ENCODE results near the gene C1QTNF2. TPM values are rescaled to one million over a fixed set of nuclear protein-coding genes. Genes with fewer than 3 reads are reported as not detected.

The C1QTNF2 gene
- total and polyA plus RNA-seq, 10 of the 15 experiments (the other 5 are each of a cell fraction or from before 2014, with no cell fraction given), result not detected

DNA sequence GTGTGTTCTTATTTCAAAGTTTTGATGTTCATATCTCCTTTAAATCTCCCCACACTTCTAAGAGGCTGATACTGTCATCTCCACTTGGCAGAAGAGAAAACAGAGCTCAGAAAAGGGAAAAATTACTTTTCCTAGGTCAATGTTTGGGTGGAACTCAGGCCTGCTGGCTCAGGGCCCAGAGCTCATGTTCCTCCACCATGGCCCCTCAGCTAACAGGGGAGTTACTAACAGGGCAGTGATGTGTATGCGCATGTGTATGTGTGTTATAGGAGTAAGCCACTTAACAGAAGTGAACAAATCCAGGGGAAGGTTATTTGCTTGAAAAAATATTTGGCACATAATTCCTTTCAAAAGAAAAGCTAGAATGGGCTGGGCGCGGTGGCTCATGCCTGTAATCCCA is 2.5 kb downstream of the C1QTNF2 start:
- Histone ChIP-seq H3K9ac (ENCODE audit: control insufficient read depth, insufficient read depth, low read length) (no peak overlapping the region), H2AFZ (ENCODE audit: control insufficient read depth, low read depth, low read length) (no peak overlapping the region), H4K20me1 (ENCODE audit: control insufficient read depth, insufficient read depth) (no peaks in the 10 kb centered on the region), H3K79me2 (ENCODE audit: control insufficient read depth, insufficient read depth, low read length) (no peaks in the 10 kb centered on the region), H3K9me3 (replicated peaks; ENCODE audit: control insufficient read depth, insufficient read depth, low read length) (no peaks in the 10 kb centered on the region), H3K4me3 (no peak overlapping the region), H3K36me3 (ENCODE audit: control insufficient read depth in 2 of 2, insufficient read depth in 2 of 2, low read length in 1 of 2) (no peaks in the 10 kb centered on the region), H3K4me1 (ENCODE audit: control insufficient read depth, insufficient read depth, low read length) (no peaks in the 10 kb centered on the region), H3K27me3 (replicated peaks in 1 of 2; ENCODE audit: control insufficient read depth in 2 of 2, insufficient read depth in 2 of 2, low read length in 1 of 2) (peaks cover 5 to 10% of the 10 kb centered on the region in 2 experiments; a peak in 3 of 4 replicates), H3K4me2 (ENCODE audit: control insufficient read depth, insufficient read depth) (no peak overlapping the region), H3K27ac (ENCODE audit: control insufficient read depth, insufficient read depth) (no peak overlapping the region)
- in situ Hi-C loops (cut with MboI), result no loop called here
- no peak for FAIRE-seq
- ChIA-PET RAD21 (ENCODE audit: unreplicated experiment) (interaction anchor here (0.9 kb wide), 1 partner anchor 21 kb away, joined by 3 read pairs; no protein-coding TSS in a partner anchor), SMC1A (ENCODE audit: uncharacterized antibody, unreplicated experiment) (interaction anchor here (0.8 kb wide), 1 partner anchor 128 kb away, joined by 3 read pairs; no protein-coding TSS in a partner anchor), CTCF (interaction anchor here (0.7 to 1.1 kb wide), 3 partner anchors 11 to 346 kb away, joined by 3 read pairs; no protein-coding TSS in a partner anchor), POLR2A (no interaction called here)
- no peak for DNase-seq (ENCODE audit: low read depth, low spot score)
- BruUV-seq (replicated peaks), result no TSS peak
- intact Hi-C loops (cut with micrococcal nuclease; ENCODE audit: unreplicated experiment), result no loop called here
- no peak for TF ChIP-seq RELA (IDR thresholded peaks at IDR 0.05; ENCODE audit: borderline replicate concordance, partially characterized antibody)
- TF ChIP-seq, protein P1, sequence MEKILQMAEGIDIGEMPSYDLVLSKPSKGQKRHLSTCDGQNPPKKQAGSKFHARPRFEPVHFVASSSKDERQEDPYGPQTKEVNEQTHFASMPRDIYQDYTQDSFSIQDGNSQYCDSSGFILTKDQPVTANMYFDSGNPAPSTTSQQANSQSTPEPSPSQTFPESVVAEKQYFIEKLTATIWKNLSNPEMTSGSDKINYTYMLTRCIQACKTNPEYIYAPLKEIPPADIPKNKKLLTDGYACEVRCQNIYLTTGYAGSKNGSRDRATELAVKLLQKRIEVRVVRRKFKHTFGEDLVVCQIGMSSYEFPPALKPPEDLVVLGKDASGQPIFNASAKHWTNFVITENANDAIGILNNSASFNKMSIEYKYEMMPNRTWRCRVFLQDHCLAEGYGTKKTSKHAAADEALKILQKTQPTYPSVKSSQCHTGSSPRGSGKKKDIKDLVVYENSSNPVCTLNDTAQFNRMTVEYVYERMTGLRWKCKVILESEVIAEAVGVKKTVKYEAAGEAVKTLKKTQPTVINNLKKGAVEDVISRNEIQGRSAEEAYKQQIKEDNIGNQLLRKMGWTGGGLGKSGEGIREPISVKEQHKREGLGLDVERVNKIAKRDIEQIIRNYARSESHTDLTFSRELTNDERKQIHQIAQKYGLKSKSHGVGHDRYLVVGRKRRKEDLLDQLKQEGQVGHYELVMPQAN (conservative IDR thresholded peaks at IDR 0.05), result no peak
- no peak for TF ChIP-seq GATAD2B (conservative IDR thresholded peaks at IDR 0.05; ENCODE audit: low read depth)
- no peak for TF ChIP-seq TAF1 (IDR thresholded peaks at IDR 0.05; ENCODE audit: borderline replicate concordance, low read depth, low read length)
- no peak for TF ChIP-seq SPI1 (IDR thresholded peaks at IDR 0.05; ENCODE audit: borderline replicate concordance, insufficient read depth, low read depth, low read length)
- no peak for TF ChIP-seq IRF4 (IDR thresholded peaks at IDR 0.05; ENCODE audit: low read depth, low read length)
- ATAC-seq, result no peak
- 86% methylated on average over 3 of the region's 3 CpGs for WGBS (ENCODE audit: insufficient coverage, insufficient replicate concordance, low lambda C conversion rate, missing lambda C conversion rate)

Measured in GM12878 (cell line).